Epithelial cell of proximal tubule (primary cell): ENCODE results near the gene PHACTR1. TPM values are rescaled to one million over a fixed set of nuclear protein-coding genes. Genes with fewer than 3 reads are reported as not detected.

Source experiments
- DNase-seq: peaks from one replicate; pipeline ENCODE4 v3.0.0-alpha.2; 2011; ENCODE audit warnings: low read depth
- H3K4me3 ChIP-seq: 2 replicates; pipeline ENCODE4 v1.5.1; 2011; ENCODE audit warnings: low read depth, mild to moderate bottlenecking, low read length
- total RNA-seq: library from RNA; depleted of rRNA; stranded (reverse); fragments of >200 nt; gene quantifications from 2 replicates; pipeline ENCODE4 v1.2.3, GENCODE V29; 2015
- TF ChIP-seq, protein P1 (sequence below): conservative IDR thresholded peaks from 2 replicates; pipeline ENCODE4 v1.5.1; 2012; ENCODE audit warnings: low read depth, mild to moderate bottlenecking, low read length

PHACTR1 gene
- total RNA-seq, 1 donor from 2014 or later = 0.98 TPM

DNA sequence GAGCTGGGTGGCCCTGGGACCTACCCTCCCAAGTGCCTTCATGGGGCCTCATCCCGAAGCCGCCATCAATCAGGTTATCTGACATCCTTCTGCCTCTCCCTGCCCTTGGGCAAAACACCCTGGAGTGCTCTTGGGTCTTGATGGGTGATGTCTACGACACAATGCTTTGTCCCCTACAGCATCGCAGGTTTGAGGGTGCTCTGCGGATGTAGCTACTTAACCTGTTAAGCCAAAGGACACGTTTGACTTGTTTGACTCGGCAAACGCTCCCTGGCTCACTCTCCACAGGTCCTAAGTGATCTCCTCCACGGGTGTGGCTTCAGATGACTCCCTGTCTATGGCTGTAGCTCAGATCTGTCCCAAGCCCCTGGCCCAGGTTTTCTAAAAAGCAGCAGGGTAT, 576.2 kb downstream of the PHACTR1 start:
- TF ChIP-seq, protein P1, sequence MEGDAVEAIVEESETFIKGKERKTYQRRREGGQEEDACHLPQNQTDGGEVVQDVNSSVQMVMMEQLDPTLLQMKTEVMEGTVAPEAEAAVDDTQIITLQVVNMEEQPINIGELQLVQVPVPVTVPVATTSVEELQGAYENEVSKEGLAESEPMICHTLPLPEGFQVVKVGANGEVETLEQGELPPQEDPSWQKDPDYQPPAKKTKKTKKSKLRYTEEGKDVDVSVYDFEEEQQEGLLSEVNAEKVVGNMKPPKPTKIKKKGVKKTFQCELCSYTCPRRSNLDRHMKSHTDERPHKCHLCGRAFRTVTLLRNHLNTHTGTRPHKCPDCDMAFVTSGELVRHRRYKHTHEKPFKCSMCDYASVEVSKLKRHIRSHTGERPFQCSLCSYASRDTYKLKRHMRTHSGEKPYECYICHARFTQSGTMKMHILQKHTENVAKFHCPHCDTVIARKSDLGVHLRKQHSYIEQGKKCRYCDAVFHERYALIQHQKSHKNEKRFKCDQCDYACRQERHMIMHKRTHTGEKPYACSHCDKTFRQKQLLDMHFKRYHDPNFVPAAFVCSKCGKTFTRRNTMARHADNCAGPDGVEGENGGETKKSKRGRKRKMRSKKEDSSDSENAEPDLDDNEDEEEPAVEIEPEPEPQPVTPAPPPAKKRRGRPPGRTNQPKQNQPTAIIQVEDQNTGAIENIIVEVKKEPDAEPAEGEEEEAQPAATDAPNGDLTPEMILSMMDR = no peak
- no peak for DNase-seq
- H3K4me3 ChIP-seq = no peak overlapping the region

GRCh38 chr6:13294499-13295069, 578.0 kb downstream of the PHACTR1 start:
- DNase-seq = no peak
- TF ChIP-seq, protein P1 = no peak
- H3K4me3 ChIP-seq = no peak overlapping the region

- H3K4me3 ChIP-seq = no peak overlapping the region
- TF ChIP-seq, protein P1 = no peak
- no peak for DNase-seq
These were observed 579.0 kb downstream of the PHACTR1 start for GRCh38 chr6:13295576-13295975.

GRCh38 chr6:13296536-13296997, 580.0 kb downstream of the PHACTR1 start:
- H3K4me3 ChIP-seq = no peak overlapping the region
- TF ChIP-seq, protein P1 = peak; percentile 5

DNA sequence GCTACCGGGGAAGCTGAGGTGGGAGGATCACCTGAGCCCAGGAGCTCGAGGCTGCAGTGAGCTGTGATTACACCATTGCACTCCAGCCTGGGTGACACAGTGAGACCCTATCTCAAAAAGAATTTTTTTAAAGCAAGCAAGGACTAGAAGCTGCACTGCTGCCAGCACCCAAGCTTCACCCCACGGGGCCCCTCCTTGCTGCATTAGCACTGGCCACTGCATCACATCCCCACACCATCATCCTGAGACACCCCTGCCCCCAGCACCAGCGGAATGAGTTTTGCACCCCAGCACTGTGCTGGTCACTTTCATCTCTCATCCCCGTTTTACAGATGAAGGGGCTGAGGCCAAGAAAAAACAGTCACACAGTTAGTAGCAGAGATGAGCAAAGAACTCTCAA, 580.8 kb downstream of the PHACTR1 start:
- H3K4me3 ChIP-seq = no peak overlapping the region
- no peak for DNase-seq
- TF ChIP-seq, protein P1 = no peak

More at GRCh38 chr6:13296536-13296997, 580.0 kb downstream of the PHACTR1 start:
- DNase-seq = no peak

DNA sequence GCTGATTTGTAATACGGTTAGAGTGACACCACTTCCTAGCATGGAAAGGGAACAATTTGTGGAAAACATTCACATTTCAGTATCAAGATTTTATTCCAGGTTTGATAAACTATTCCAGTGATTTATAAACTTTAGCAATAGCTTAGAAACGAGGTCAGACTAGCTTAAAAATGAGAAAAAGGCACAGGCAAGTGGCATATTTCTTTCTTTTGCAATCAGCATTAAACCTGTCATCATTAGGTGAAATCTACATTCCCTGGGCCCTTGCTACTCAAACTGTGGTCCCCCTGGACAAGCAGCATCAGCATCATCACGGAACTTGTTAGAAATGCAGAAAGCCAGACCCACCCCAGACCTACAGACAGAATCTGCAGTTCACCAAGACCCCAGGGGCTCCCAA, 581.9 kb downstream of the PHACTR1 start:
- DNase-seq = no peak
- no peak overlapping the region for H3K4me3 ChIP-seq
- TF ChIP-seq, protein P1 = no peak

DNA sequence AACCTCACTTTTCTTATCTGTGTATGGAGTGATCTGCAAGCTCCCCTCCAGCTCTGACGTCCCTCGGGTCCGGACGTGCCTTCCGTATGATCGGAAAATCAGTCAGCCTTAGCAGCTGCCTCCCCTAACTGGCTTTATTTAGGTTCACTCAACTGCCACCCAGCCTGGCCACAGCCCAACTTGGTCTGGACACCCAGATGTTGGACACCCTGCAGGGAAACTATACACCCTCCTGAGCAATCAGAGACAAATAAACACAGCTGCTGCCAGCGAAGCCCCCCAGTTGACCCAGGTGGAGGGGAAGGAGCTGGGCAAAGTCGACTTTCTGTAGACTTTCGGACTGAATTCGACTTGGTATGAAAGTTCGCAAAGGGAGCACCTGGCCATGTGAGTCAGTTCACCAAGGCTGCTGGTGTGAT, 582.8 kb downstream of the PHACTR1 start:
- TF ChIP-seq, protein P1 = no peak
- H3K4me3 ChIP-seq = no peak overlapping the region

More for the DNA sequence above, 582.8 kb downstream of the PHACTR1 start:
- no peak for DNase-seq
